WERI-Rb-1 (cell line): Measurements from ENCODE around the gene NBPF11.
"Not testable (repeated sequence)": the region's sequence is repeated elsewhere in the genome, so short reads cannot be mapped to it uniquely, and the experiment has no call there.

Experiments
- DNase-seq: peaks from one replicate; pipeline ENCODE4 v3.0.0-alpha.2; 2020
- H3K27ac ChIP-seq: fragments of 250-450 bp; sonication (Bioruptor Pico); 2 replicates; pipeline ENCODE4 v1.5.1; 2020; ENCODE audit warnings: mild to moderate bottlenecking, moderate library complexity
- H3K27me3 ChIP-seq: fragments of 250-450 bp; sonication (Bioruptor Pico); 2 replicates; pipeline ENCODE4 v1.5.1; 2021; ENCODE audit warnings: mild to moderate bottlenecking, low read depth, moderate library complexity; ENCODE audit not compliant: insufficient read depth, severe bottlenecking
- H3K36me3 ChIP-seq: fragments of 250-450 bp; sonication (Bioruptor Pico); 2 replicates; pipeline ENCODE4 v1.5.1; 2020; ENCODE audit warnings: mild to moderate bottlenecking, moderate library complexity
- H3K4me3 ChIP-seq: 2 replicates; pipeline ENCODE4 v1.5.1; 2011; ENCODE audit warnings: low read depth, mild to moderate bottlenecking, control low read depth, low read length
- H3K9me3 ChIP-seq: fragments of 250-450 bp; sonication (Bioruptor Pico); 2 replicates; pipeline ENCODE4 v1.5.1; 2021; ENCODE audit warnings: mild to moderate bottlenecking, moderate library complexity; ENCODE audit not compliant: severe bottlenecking
- CTCF ChIP-seq: IDR thresholded peaks from 2 replicates; pipeline ENCODE4 v1.5.1; 2011; ENCODE audit warnings: low read depth, mild to moderate bottlenecking, control low read depth, inconsistent platforms, low read length

Gene NBPF11

GRCh38 chr1:148162363-148162762 is 10.3 kb upstream of the NBPF11 start:
- no peaks in the 10 kb centered on the region for H3K27me3 ChIP-seq
- H3K4me3 ChIP-seq, result no peak overlapping the region

DNA sequence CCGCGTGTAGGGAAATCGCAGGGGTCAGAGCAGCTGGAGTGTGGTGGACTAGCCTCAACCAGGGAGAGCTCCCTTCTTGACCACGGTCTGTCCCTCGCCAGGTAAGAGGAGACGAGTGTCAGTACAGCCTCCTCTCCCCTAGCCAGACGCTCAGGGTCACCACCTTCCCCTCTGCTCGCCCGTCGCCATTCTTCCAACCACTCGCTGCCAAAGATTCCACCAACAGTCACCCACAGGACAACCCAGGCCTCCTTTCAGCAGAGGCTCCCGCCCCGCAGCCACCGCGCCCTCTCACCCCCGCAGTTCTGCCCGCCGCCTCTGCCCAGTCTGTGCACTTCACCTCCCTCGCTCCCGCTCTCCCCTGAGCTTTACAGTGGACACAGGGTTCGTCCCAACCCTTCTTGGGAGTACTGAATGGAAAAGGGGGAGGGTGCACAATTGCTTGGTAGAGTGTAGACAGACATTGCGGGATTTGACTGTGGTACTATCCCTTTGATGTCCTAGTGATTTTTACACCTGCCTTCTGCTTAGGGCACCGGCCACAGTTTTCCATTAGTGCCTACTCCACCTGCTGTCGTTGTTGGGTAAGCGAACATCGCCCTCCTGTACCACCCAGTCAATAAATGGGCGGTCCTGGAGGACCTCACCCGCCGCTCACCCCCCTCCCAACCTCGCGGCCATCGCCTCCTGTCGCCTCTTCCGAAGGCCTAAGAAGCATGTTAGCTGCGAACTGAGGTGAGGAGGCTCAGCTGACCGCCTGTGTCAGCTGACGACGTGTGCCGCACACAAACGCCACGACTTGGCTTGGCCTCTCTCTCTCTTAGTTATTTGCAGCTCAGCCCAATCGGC is 9.2 kb upstream of the NBPF11 start:
- no peak for TF ChIP-seq CTCF
- peak; percentile 18 for DNase-seq
- no peaks in the 10 kb centered on the region for H3K27me3 ChIP-seq

More at GRCh38 chr1:148162363-148162762, 10.3 kb upstream of the NBPF11 start:
- TF ChIP-seq CTCF, result no peak
- peaks cover 13% of the 10 kb centered on the region for H3K9me3 ChIP-seq
- no peak overlapping the region for H3K27ac ChIP-seq
- H3K36me3 ChIP-seq, result no peaks in the 10 kb centered on the region
- DNase-seq, result peak; percentile 33

GRCh38 chr1:148160343-148161052 is 8.4 kb upstream of the NBPF11 start:
- H3K27me3 ChIP-seq, result no peaks in the 10 kb centered on the region
- H3K27ac ChIP-seq, result no peak overlapping the region
- H3K9me3 ChIP-seq, result peaks cover 13% of the 10 kb centered on the region
- no peak overlapping the region for H3K4me3 ChIP-seq
- no peak for DNase-seq
- TF ChIP-seq CTCF, result no peak
- H3K36me3 ChIP-seq, result no peaks in the 10 kb centered on the region

More for the DNA sequence above, 9.2 kb upstream of the NBPF11 start:
- peaks cover 13% of the 10 kb centered on the region for H3K9me3 ChIP-seq
- H3K27ac ChIP-seq, result no peak overlapping the region
- no peak overlapping the region for H3K4me3 ChIP-seq
- no peaks in the 10 kb centered on the region for H3K36me3 ChIP-seq

DNA sequence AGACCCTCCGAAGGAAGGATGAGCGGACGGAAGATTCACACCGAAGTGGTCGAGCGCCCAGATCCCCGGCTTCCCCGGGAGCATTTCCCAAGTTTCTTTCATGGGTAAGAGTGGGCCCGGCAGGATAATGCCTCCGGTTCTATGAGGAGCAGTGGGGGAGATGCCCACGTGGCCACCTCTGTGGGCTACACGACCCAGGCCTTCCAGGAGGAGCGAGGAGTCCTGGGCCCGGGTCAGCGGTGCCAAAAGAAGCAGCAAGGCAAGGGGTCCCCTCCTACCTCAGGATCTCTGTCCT is 7.9 kb upstream of the NBPF11 start:
- DNase-seq, result no peak
- no peak for TF ChIP-seq CTCF
- no peaks in the 10 kb centered on the region for H3K27me3 ChIP-seq
- no peak overlapping the region for H3K4me3 ChIP-seq
- no peaks in the 10 kb centered on the region for H3K36me3 ChIP-seq
- H3K27ac ChIP-seq, result no peak overlapping the region
- peaks cover 13% of the 10 kb centered on the region for H3K9me3 ChIP-seq

GRCh38 chr1:148158341-148159003 is 6.4 kb upstream of the NBPF11 start:
- Histone ChIP-seq H3K36me3 (no peaks in the 10 kb centered on the region), H3K4me3 (no peak overlapping the region), H3K27ac (no peak overlapping the region), H3K9me3 (peaks cover 13% of the 10 kb centered on the region), H3K27me3 (no peaks in the 10 kb centered on the region)
- DNase-seq, result no peak
- TF ChIP-seq CTCF, result no peak

GRCh38 chr1:148157803-148158202 is 5.7 kb upstream of the NBPF11 start:
- not testable (repeated sequence) for H3K36me3 ChIP-seq, DNase-seq, H3K27ac ChIP-seq, H3K27me3 ChIP-seq, H3K4me3 ChIP-seq
- peaks cover 13% of the 10 kb centered on the region for H3K9me3 ChIP-seq

DNA sequence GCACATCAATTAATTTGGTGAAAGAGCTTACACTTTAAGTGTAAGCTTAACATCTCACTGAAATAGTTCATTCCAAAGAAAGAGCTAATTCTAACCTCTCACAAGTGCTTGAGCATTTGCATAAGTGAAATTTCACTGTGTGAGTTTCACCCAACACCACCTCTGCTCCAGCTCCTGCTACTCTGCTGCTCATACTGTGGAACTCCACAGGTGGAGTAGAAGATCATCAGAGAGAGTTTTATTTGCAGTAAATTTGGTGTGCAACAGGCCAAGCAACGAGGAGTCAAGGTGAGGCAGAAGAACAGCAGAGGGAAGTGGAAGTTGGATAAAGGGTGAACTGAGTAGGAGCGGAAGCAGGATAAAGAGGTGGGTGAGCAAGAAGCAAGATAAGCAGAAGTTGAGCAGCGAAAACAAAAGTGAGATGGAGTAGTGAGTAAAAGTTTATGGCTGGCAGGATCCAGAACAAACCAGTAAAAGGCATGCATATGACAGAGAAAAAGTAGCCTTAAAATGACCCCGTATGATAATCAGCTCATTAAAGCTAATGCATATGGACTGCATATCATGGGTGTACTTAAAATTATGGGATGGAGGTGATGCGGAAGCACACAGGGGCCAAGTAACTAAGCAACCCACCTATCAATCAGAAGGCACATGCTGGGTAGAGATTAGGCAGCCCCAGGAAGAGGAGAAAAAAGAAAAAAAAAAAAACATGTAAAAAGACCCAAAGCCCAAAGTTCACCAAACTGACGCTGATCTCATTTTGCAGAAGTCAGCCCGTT is 3.6 kb upstream of the NBPF11 start:
- H3K4me3 ChIP-seq, H3K27me3 ChIP-seq, H3K27ac ChIP-seq, H3K36me3 ChIP-seq, DNase-seq: not testable (repeated sequence)
- peaks cover 13% of the 10 kb centered on the region for H3K9me3 ChIP-seq

- H3K27me3 ChIP-seq, H3K9me3 ChIP-seq, H3K27ac ChIP-seq, DNase-seq, H3K36me3 ChIP-seq, H3K4me3 ChIP-seq: not testable (repeated sequence)
Measured at GRCh38 chr1:148152795-148153194, 714 bp upstream of the NBPF11 start.
